H1 (cell line): Measurements from ENCODE around the gene HCK.

Experiments used
- ASH2L ChIP-seq: fragments of 200-600, 300-600 bp; sonication (generic); IDR thresholded peaks from one replicate; pipeline ENCODE4 v1.7.1; 2017; ENCODE audit warnings: low read length
- CTCF ChIP-seq, 3 experiments: IDR thresholded peaks; 1 replicate in 2 of 3; 2 replicates in 1 of 3; pipeline versions ENCODE4 v1.5.1 to v1.6.1; 2011; ENCODE audit warnings: low read length in 3 of 3, mild to moderate bottlenecking in 3 of 3, inconsistent platforms in 2 of 3, low read depth in 1 of 3, moderate library complexity in 1 of 3; ENCODE audit not compliant: insufficient read depth in 1 of 3; ENCODE audit errors: control extremely low read depth in 1 of 3
- E2F6 ChIP-seq: IDR thresholded peaks from 2 replicates; pipeline ENCODE4 v1.6.1; 2012; ENCODE audit warnings: inconsistent platforms
- FOSL1 ChIP-seq: IDR thresholded peaks from 2 replicates; pipeline ENCODE4 v1.6.1; 2011; ENCODE audit warnings: mild to moderate bottlenecking, low read depth, low read length, moderate library complexity; ENCODE audit not compliant: insufficient read depth
- GABPA ChIP-seq: IDR thresholded peaks from 2 replicates; pipeline ENCODE4 v1.6.1; 2011; ENCODE audit warnings: mild to moderate bottlenecking, low read length, moderate library complexity, borderline replicate concordance; ENCODE audit not compliant: insufficient read depth
- HDAC2 ChIP-seq, 2 experiments: fragments of 300-600 bp in 1 of 2; sonication (generic) in 1 of 2; IDR thresholded peaks; 2 replicates each; pipeline ENCODE4 v1.6.1; 2011 to 2012; ENCODE audit warnings: low read depth in 2 of 2, low read length in 2 of 2, mild to moderate bottlenecking in 2 of 2, moderate library complexity in 2 of 2, borderline replicate concordance in 1 of 2, inconsistent platforms in 1 of 2

- TF ChIP-seq FOSL1 (no peak), HDAC2 (IDR thresholded peaks at IDR 0.05; ENCODE audit: borderline replicate concordance in 1 of 2, low read depth in 2 of 2, low read length in 2 of 2) (0 out of 4 replicates have a peak, but pooled peaks of 1 of the 2 experiments have one; percentile 7), GABPA (no peak), CTCF (IDR thresholded peaks at IDR 0.05; ENCODE audit: control extremely low read depth in 1 of 3, insufficient read depth in 1 of 3, low read depth in 1 of 3, low read length in 3 of 3) (no peak), E2F6 (no peak), ASH2L (no peak)
Observed at GRCh38 chr20:32052090-32052777, at the start of gene HCK.
